T-helper 2 cell (primary cell): Measurements from ENCODE around the gene MALSU1.
A peak's percentile ranks its signal among the peaks of the same experiment; 100 is the strongest.
"Not testable (repeated sequence)": the region's sequence is repeated elsewhere in the genome, so short reads cannot be mapped to it uniquely, and the experiment has no call there.

ENCODE experiments used
- DNase-seq, 5 experiments: peaks; one replicate each; pipeline versions ENCODE4 v3.0.0 to v3.0.0-alpha.2; 2012 to 2022

Gene MALSU1

GRCh38 chr7:23287612-23288011 is 11.5 kb upstream of the MALSU1 start:
- peak in 1 of 5 experiments; percentile 85 for DNase-seq

DNA sequence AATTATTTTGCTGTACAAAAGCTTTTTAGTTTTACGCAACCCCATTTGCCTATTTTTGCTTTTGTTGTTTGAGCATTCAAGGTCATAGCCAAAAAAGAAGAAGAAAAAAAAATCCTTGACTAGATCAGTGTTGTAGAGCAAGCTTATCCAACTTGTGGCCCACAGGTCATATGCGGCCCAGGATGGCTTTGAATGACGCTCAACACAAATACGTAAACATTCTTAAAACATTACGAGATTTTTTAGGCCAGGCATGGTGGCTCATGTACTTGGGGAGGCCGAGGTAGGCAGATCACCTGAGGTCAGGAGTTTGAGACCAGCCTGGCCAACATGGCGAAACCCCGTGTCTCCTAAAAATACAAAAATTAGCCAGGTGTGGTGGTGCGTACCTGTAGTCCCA is 8.1 kb upstream of the MALSU1 start:
- no peak for DNase-seq

GRCh38 chr7:23291957-23292560 is 7.1 kb upstream of the MALSU1 start:
- DNase-seq: no peak

DNA sequence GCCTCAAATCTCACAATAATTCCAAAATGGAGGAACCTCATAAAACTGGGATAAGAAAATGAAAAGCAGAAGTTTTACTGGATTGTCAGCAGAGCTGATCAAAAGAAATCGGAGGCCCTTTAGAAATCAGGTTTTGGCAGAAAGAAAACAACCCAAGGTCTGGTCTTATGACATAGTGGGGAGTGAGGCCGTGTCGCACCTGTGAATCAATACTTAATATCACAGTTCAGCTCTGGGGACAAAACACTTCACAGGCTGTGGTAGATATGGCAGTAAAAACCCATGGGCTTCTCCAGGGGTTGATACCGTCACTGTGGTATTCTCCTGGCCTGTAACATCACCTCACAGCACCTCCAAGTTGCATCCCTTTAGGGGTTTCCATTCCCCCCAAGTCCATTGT is 6.5 kb upstream of the MALSU1 start:
- no peak for DNase-seq

DNA sequence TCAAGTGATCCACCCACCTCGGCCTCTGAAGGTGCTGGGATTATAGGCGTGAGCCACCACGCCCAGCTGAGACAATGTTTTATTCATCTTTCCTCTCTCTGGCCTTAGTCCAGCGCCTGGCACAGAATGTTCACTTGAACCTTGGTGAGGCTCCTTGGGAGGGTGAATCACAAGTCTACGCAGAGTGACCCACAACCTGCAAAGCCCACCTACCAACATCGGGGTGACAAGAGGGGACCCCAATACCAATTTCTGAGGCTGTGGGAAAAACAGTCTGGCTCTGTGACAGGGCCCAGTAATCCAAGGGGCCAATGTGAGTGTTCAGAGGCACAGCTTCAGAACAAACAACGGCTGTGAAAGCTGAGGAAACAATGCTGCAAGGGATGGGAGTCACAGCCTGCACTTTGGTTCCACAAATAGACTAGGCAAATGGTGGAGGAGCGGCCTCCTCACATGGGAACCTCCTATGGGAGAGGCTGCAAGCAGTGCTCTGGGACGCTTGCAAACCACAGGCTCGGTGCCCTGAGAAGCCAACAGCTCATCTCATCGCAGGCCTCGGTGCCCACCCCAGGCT is 5.6 kb upstream of the MALSU1 start:
- no peak for DNase-seq

GRCh38 chr7:23294549-23295400 is 4.4 kb upstream of the MALSU1 start:
- DNase-seq: no peak

GRCh38 chr7:23295401-23295697 is 3.8 kb upstream of the MALSU1 start:
- no peak for DNase-seq

DNA sequence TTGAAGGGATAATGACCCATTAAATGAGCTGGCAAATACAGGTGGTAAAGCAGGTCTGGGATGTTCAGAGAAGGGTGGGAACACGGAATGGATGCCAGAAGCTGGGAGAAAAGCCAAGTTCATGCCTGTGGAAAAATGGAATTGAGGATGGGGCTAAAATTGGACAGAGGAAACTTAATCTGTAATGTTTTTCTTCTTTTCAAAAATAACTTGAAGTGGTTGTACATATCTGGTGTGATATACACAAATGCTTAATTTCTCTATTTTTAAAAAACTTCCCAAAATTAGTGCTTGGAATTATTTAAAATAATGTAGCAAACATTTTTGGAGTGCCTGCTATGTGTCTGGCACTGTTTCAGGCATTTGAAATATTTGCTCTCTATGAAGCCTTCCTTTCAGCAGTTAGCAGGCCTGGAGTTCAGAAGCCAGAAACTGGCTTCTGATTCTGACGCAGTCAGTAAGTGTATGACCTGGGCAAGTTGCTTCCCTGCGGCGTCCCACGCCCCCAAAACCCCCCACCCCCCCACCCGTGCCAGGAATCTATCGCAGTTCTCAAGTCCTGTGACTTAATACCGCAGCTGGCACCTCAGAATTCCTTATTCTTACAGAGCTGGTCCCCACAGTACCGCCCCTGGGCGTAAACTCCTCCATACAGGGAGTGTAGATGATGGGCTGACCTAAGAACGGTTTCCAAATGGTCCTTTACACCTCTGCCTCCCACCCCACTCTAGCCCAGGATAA is 828 bp upstream of the MALSU1 start:
- no peak for DNase-seq

DNA sequence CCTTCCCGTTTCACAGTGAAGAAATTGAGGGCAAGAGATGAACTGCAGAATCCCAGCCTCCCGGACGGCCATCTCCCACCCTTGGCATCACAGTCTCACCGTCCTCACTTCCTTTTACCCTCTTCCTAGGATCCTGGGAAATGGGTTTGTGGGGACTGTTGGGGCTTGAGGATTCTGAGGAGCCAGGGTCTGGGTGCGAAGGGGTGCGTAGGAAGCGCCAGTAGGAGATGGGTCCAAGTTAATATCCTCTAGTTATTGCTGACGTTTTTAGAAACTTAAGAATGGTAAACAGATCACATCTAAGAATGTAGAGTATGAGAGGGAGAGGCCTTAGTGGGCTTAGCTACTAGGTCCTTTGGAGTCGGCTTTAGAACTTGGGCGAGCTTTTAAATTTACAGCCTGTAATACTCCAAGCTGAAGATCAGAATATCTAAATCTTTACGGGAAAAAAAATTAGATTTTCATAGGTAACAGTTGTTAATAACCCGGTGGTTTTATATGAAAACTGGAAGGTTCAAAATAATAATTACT is 696 bp downstream of the MALSU1 start:
- no peak for DNase-seq

GRCh38 chr7:23306936-23307521 is 7.9 kb downstream of the MALSU1 start:
- DNase-seq: peak in 1 of 5 experiments; percentile 41

- DNase-seq: no peak
These were observed 9.6 kb downstream of the MALSU1 start for GRCh38 chr7:23308754-23309153.

GRCh38 chr7:23312141-23312540 is 13.0 kb downstream of the MALSU1 start:
- not testable (repeated sequence) for DNase-seq

- DNase-seq: peak in 1 of 5 experiments; percentile 49
These were observed 16.2 kb downstream of the MALSU1 start for GRCh38 chr7:23315366-23315765.

DNA sequence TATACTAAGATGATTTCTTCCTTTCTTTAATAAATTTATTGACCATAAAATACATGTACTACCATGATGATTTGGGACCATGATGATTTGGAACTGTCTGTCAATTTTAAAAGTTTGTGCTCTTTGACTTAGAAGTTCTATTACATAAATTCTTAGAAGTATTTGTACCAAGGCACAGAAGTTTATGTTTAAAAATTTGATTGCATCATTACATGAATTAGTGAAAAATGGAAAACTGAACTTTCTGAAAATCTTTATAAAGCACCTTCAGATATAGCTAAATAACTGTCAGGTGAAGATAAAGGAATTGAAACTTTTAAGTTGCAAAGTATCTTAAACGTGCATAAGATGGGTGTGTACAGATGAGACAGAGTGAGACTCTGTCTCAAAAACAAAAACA is 32.0 kb downstream of the MALSU1 start:
- no peak for DNase-seq

DNA sequence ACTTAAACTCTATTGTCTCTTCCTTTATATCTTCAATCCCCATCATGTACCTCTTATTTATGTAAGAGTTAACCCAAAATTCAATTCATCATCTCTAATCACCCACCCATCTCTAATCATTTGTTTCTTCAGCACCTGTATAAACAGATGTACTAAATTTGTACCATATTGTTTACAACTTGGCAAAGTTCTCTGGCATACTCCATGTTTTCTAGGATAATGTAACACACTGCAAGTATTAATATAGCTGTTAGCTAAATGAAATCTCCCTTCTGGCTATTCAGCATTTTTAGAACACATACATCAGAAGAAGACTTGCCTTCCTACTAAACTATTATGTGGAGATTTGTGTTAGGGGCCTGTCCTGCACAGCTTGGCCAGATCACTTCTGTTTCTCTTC is 33.1 kb downstream of the MALSU1 start:
- DNase-seq: no peak

DNA sequence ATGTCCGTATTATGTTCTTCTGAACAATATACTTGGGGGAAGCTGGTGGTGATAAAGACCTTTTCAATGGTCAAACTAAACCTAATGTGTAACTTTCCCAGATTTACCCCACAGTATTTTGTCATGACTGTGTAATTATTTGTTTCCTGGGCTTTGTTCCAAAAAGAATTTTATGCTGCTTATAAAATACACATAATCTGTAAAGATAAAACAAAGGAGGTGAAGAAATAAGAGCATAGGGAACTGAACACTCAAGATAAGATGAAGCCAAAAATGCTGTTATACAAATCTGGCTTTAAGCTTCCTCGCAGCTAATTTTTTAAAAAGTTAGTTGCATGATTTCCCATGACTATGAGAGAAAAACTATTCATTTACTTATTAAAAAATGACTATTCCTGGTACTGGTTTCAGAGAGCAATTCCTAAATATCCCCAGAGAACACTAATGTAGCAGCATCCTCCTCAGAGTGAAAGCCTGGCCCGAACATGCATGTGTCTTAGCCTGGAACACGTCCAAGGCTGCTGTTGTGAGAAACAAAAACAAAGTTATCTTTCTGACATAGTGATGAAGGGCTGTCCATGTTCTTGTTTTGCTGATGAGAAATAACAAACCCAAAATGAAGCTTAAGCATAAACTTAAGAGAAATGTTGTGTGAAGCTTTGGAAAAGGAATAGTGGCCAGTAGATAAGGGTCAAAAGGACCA is 33.9 kb downstream of the MALSU1 start:
- no peak for DNase-seq

- DNase-seq: no peak
These were observed 34.6 kb downstream of the MALSU1 start for GRCh38 chr7:23333671-23334246.

GRCh38 chr7:23334482-23335056 is 35.4 kb downstream of the MALSU1 start:
- no peak for DNase-seq

DNA sequence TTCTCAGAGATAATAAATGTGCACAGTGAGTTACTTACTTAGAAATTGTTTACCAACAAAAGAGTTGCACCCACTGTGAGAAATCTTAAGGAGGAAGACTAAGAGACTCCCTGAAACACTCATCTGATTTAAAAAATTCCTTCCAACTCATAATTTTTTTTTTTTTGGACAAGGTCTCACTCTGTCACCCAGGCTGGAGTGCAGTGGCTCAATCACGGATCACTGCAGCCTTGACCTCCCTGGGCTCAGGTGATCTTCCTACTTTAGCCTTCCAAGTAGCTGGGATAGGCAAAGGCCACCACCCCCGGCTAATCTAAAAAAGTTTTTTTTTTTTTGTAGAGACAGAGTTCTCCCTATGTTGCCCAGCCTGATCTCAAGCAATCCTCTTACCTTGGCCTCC is 36.0 kb downstream of the MALSU1 start:
- DNase-seq: no peak

- DNase-seq: no peak
These were observed 36.5 kb downstream of the MALSU1 start for GRCh38 chr7:23335621-23336020.

DNA sequence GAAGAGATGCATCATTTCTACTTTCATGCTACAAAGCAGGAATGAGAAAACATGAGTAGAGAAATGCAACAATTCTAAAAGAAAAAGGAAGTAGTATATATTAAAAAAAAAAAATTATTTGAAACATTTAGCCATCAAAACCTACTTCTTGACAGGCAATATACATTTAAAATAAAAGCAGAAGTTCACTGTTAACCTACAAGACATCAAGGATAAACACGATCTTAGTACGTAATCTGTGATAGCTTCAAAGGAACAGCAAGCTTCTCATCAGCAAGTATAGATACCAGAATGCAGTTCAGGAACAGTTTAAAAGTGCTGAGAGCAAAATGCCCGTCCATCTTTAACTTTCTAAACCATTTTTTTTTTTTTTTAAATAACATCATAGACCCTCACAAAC is 36.9 kb downstream of the MALSU1 start:
- no peak for DNase-seq
